Endothelial cell of umbilical vein (primary cell): Measurements from ENCODE around the gene EXD1.

Experiments used
- CTCF ChIP-seq, 2 donors: IDR thresholded peaks; 1 replicate in 1 of 2; 2 replicates in 1 of 2; pipeline ENCODE4 v1.5.1; 2011; ENCODE audit warnings: low read length in 2 of 2, mild to moderate bottlenecking in 2 of 2, moderate library complexity in 2 of 2, control low read depth in 1 of 2, inconsistent platforms in 1 of 2, low read depth in 1 of 2; ENCODE audit not compliant: insufficient read depth in 1 of 2; ENCODE audit errors: extremely low read depth in 1 of 2
- POLR2AphosphoS5 ChIP-seq: IDR thresholded peaks from 2 replicates; pipeline ENCODE4 v1.6.1; 2012; ENCODE audit warnings: low read depth, mild to moderate bottlenecking, control low read depth, low read length, moderate library complexity; ENCODE audit not compliant: insufficient read depth

DNA sequence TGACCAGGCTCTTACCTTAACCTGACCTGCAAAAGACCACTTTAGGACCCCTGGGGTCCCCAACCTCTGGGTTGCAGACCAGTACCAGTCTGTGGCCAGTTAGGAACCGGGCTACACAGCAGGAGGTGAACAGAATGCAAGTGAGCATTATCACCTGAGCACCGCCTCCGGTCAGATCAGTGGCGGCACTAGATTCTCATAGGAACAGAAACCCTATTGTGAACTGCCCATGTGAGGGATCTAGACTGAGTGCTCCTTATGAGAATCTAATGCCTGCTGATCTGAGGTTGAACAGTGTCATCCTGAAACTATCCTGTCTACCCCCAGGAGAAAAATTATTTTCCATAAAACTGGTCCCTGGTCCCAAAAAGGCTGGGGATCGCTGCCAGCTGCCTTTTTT is 20.9 kb upstream of the EXD1 start:
- TF ChIP-seq CTCF (IDR thresholded peaks at IDR 0.05; ENCODE audit: extremely low read depth in 1 of 2, insufficient read depth in 1 of 2, low read depth in 1 of 2, low read length in 2 of 2) = no peak
- no peak for TF ChIP-seq POLR2AphosphoS5
